ENCODE measurements around the gene IL1RAPL2.
"Not testable (repeated sequence)": the region's sequence is repeated elsewhere in the genome, so short reads cannot be mapped to it uniquely, and the experiment has no call there.

The IL1RAPL2 gene

DNA sequence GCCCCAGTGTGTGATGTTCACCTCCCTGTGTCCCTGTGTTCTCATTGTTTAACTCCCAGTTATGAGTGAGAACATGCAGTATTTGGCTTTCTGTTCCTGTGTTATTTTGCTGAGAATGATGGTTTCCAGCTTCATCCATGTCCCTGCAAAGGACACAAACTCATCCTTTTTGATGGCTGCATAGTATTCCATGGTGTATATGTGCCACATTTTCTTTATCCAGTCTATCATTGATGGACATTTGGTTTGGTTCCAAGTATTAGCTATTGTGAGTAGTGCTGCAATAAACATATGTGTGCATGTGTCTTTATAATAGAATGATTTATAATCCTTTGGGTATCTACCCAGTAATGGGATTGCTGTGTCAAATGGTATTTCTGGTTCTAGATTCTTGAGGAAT lies 1239.7 kb downstream of the IL1RAPL2 start:
- DNase-seq (ENCODE audit: low read depth): not testable (repeated sequence)

DNA sequence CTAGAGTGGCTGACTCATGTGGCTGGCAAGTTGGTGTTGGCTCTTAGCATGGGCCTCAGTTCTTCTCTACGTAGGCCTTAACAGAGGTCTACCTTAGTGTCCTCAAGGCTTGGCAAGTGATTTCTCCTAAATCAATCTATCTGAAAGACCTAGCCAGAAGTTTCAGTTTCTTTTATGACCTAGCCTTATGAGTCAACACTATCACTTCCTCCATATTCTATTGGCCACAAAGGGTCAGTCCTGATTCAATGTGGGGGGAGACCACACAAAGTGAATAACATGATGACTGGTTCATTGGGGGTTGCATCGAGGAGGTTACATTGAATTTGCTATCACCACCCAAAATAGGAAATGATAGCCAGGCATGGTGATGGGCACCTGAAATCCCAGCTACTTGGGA lies 1250.5 kb downstream of the IL1RAPL2 start:
- DNase-seq (ENCODE audit: low read depth): no peak

Data from activated T-cell treated with anti-CD3 and anti-CD28 coated beads for 48 hours (primary cell).